Choroid plexus epithelial cell (primary cell): Measurements from ENCODE around the gene PRKCE.
A peak's percentile ranks its signal among the peaks of the same experiment; 100 is the strongest.

Experiments used
- DNase-seq: peaks from one replicate; pipeline ENCODE4 v3.0.0-alpha.2; 2010; ENCODE audit warnings: low read depth
- H3K4me3 ChIP-seq: 2 replicates; pipeline ENCODE4 v1.5.1; 2011; ENCODE audit warnings: low read depth, mild to moderate bottlenecking, control low read depth, low read length, moderate library complexity
- TF ChIP-seq, protein P1 (sequence below): conservative IDR thresholded peaks from 2 replicates; pipeline ENCODE4 v1.5.1; 2011; ENCODE audit warnings: low read depth, mild to moderate bottlenecking, control low read depth, inconsistent platforms, low read length, moderate library complexity

Gene PRKCE

DNA sequence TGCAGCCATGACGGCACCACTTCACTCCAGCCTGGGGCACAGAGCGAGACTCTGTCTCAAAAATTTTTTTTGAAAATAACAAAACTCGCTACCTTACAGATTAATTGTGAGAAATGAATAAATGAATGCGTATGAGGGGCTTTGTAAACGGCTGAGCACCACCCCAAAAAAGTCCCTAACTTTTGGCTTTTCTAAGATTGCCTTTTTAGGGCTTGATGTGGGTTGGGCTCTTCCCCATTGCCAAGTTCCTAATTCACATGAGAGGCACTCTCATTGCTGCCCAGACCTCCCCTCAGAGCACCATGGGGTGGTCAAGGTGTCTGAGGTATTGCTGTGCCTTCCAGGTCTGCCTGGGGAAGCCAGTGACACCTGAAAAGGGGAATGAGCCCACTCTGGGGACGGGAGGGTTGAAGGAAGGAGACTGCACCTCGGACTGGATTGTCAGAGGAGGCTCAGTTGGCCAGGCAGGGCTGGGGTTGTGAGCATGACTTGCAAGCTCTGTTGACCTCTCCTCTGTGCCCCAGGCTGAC lies 186.4 kb downstream of the PRKCE start:
- TF ChIP-seq, protein P1, sequence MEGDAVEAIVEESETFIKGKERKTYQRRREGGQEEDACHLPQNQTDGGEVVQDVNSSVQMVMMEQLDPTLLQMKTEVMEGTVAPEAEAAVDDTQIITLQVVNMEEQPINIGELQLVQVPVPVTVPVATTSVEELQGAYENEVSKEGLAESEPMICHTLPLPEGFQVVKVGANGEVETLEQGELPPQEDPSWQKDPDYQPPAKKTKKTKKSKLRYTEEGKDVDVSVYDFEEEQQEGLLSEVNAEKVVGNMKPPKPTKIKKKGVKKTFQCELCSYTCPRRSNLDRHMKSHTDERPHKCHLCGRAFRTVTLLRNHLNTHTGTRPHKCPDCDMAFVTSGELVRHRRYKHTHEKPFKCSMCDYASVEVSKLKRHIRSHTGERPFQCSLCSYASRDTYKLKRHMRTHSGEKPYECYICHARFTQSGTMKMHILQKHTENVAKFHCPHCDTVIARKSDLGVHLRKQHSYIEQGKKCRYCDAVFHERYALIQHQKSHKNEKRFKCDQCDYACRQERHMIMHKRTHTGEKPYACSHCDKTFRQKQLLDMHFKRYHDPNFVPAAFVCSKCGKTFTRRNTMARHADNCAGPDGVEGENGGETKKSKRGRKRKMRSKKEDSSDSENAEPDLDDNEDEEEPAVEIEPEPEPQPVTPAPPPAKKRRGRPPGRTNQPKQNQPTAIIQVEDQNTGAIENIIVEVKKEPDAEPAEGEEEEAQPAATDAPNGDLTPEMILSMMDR: no peak
- no peak for DNase-seq
- H3K4me3 ChIP-seq: no peak overlapping the region

DNA sequence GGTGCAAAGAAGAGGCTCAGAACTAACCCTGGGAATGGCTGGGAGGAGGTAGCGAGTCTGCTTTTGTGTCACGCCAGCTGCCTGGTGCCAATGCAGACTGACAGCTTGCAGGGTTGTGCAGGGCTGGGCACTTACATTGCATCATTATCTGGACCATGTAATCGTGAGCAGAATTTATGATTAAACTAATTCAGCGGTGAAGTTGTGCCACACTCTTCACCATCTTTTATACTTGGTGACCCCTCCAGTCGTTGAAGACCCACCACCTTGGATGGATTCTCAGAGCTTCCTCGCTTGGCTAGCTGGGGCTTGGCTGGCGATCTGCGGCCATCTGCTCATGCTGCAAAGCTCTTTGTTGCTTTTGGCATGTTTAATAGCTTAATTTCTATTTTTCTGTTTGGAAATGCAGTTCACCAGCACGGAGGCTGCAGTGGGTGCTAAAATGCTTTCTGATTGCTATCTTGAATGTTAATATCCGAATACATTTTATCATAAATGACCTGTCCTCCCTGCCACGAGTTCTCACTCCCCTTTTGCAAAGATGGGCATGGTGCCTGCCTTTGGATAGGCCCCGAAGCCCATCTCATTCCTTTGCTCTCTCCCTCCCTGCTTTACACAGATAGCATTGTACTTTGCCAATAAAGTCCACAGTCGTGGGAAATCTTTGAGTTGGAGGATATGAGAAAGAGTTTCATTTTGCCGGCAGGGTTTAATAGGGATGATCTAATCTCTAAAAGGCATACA lies 188.2 kb downstream of the PRKCE start:
- TF ChIP-seq, protein P1: no peak
- DNase-seq: peak; percentile 39
- H3K4me3 ChIP-seq: no peak overlapping the region

DNA sequence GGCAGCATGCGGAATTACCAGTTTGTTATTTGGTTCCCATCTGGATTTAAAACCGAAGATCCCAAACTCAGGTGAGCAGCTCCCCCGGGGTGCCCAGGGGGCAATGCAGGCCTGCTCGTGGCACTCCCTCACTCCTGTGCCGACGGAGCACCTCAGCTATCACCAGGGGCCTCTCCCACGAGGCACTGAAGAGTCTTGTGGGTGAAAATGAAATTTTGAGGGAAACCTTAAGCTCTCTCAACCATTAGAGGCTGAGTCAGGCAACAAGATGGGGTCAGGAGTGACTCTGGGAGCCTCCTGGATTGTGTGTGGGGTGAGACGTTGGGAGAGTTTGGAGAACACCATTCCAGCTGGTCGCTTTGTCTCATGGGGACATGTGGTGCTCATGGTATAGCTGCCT lies 189.0 kb downstream of the PRKCE start:
- TF ChIP-seq, protein P1: no peak
- no peak overlapping the region for H3K4me3 ChIP-seq
- no peak for DNase-seq

DNA sequence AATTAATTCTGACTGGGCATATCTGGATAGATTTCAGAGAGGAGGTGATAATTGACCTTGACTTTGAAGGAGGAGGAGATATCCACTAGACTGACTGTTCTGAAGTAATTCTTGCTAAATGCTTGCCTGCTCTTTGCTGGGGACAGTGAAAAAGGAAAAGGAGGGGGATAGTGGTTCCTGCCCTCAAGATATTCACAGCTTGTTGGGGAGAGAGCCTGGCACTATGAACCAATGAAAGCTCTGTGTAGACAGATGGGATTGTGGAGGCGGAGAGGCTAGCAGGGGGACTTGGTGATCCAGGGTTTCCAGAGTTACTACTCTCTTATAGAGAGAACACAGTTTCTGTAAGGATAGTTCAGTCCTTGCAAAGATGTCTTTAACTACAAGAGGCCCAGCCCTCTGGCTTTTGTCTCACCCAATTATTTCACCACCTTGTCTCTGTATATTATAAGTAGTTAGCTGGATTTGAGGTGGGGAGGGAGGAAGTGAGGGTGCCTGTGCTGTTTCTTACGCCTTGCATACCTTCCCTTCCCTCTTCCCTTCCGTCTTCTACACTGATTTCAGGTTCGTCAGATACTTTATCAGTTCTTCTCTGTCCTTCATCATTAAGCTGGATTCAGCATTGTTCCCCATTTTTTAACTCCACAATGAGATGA lies 190.4 kb downstream of the PRKCE start:
- no peak overlapping the region for H3K4me3 ChIP-seq
- TF ChIP-seq, protein P1: no peak
- no peak for DNase-seq

DNA sequence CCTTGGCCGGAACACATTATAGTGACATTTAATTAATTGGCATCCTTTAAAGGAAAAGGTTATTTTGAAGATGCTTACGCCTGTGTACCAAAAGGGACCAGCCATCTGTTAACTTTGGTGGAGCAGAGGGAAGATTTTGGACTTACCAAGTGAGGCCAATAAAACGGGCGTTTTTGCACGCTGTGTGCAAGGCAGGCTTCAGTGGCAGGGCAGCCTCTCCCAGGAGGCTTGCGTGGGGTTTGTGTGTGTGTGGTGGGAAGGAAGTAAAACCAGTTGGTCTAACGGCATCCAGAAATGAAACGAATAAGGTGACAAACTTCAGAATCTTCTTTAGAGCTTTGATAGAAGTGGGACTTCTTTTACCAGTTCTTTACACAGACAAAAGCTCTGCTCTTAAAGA lies 191.7 kb downstream of the PRKCE start:
- TF ChIP-seq, protein P1: no peak
- no peak overlapping the region for H3K4me3 ChIP-seq
- DNase-seq: no peak

DNA sequence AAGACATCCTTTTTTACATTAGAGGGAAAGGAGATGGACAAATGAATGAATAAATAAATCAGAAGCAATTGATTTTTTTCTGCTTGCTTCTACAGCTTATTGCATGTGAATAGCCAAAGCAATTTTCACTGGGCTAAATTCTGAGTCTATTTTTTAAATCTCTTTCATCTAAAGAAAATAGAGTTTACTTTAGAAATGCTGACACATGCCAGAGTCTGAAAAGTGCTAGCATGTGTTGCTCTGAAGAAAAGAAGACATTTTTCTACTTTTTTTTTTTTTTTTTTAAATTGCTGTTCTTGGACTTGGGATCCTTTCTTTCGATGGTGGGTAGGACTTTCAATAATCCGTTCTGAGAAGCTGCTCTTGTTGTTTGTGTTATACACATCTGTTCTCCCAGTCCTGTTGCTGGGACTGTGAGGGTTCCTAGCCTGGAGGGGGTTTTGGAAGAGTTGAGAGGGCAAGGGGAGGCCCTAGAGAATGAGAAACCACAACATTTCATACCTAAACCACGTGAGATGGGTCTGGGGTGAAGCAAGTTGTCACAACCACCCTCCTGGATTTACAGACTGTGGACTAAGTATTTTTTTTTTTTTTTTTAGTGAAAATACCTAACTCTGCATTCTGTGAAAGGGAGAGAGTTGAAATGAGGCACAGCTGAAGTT lies 193.5 kb downstream of the PRKCE start:
- DNase-seq: peak; percentile 73
- no peak overlapping the region for H3K4me3 ChIP-seq
- TF ChIP-seq, protein P1: no peak
